Esophagus squamous epithelium (tissue), 5 donors: Measurements from ENCODE around the gene CHKB. TPM values are rescaled to one million over a fixed set of nuclear protein-coding genes. Genes with fewer than 3 reads are reported as not detected.

Source experiments
- DNase-seq: peaks from one replicate; lab custom pipeline; 2025; lab: John Stamatoyannopoulos, UW
- H3K27ac ChIP-seq, 4 donors: fragments of 200-600 bp; sonication (generic); one replicate each; pipeline ENCODE4 v1.5.1; 2016 to 2019; ENCODE audit warnings: mild to moderate bottlenecking in 1 of 4
- H3K27me3 ChIP-seq, 4 donors: fragments of 200-600 bp; sonication (generic); 1 replicate in 3 of 4; 2 replicates in 1 of 4; pipeline versions ENCODE4 v1.5.1 to v1.6.0; 2017 to 2021; ENCODE audit warnings: antibody characterized with exemption in 1 of 4
- H3K36me3 ChIP-seq, 3 donors: fragments of 200-600 bp; sonication (generic); one replicate each; pipeline ENCODE4 v1.5.1; 2016 to 2019
- H3K4me1 ChIP-seq, 3 donors: fragments of 200-600 bp; sonication (generic); one replicate each; pipeline ENCODE4 v1.5.1; 2017 to 2019
- H3K4me3 ChIP-seq, 4 donors: fragments of 200-600 bp; sonication (generic); 1 replicate in 3 of 4; 2 replicates in 1 of 4; pipeline ENCODE4 v1.5.1; 2016 to 2019; ENCODE audit warnings: mild to moderate bottlenecking in 2 of 4, moderate library complexity in 1 of 4
- H3K9me3 ChIP-seq, 3 donors: fragments of 200-600 bp; sonication (generic); one replicate each; pipeline ENCODE4 v1.5.1; 2016 to 2019
- POLR2A ChIP-seq, 4 donors: fragments of 450-650 bp; IDR thresholded peaks; one replicate each; pipeline ENCODE4 v1.6.1; 2017; ENCODE audit warnings: antibody characterized with exemption in 4 of 4, mild to moderate bottlenecking in 4 of 4, moderate library complexity in 3 of 4
- WGBS, 2 donors: methylation state at CpG; one replicate each; pipeline ENCODE4 v1.1.5; 2018; 5-methylcytosine and 5-hydroxymethylcytosine counted together
- intact Hi-C: fragments of 100-400 bp; cut with DNase I; formaldehyde crosslinking; loops from one replicate; pipeline ENCODE4 v1.15.0; 2022
- total RNA-seq, 4 donors: library from RNA; depleted of rRNA; stranded (reverse); fragments of >200 nt; gene quantifications; one replicate each; pipeline ENCODE4 v1.1.0, GENCODE V29; 2016
- TF ChIP-seq, protein P1 (sequence below), 6 experiments: fragments of 450-650 bp in 4 of 6; fragments of 200-600 bp in 2 of 6; sonication (generic) in 2 of 6; IDR thresholded peaks; one replicate each; pipeline ENCODE4 v1.5.1; 2016 to 2019; ENCODE audit warnings: antibody characterized with exemption in 6 of 6, mild to moderate bottlenecking in 4 of 6, moderate library complexity in 4 of 6
- donor health status: DM: yes; HTN: yes; CAD: no.

Gene CHKB
- total RNA-seq, 4 donors from 2014 or later, result 16.7 to 51.2 (median 35.4) TPM

DNA sequence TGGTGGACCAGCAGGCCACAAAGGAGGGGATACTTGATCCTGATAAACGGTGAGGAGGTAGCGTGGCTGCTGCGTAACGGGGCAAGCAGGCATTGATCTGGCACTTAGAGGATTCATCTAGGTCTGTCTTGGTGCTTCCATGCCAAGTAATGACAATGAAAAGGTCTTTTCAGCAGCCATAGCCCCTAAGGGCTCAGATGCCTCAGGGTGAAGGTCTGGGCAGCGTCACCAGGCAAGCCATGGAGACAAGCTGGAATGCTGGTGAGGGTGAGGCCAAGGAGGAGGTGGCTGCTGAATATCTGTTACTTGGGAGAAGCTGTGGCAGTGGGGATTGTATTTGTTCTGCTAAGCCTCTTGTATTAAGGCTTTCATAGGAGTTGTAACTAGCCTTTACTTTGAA, 4.8 kb upstream of the CHKB start:
- no peak for DNase-seq
- peaks cover 7 to 11% (median 10%) of the 10 kb centered on the region in 3 donors for H3K4me1 ChIP-seq
- no peaks in the 10 kb centered on the region for H3K9me3 ChIP-seq
- WGBS, 2 donors, result 67 to 93% methylated on average over 1 to 5 of the region's 5 CpGs
- no peak overlapping the region for H3K27ac ChIP-seq
- H3K4me3 ChIP-seq, result no peak overlapping the region
- intact Hi-C loops, result no loop called here
- no peaks in the 10 kb centered on the region for H3K36me3 ChIP-seq
- H3K27me3 ChIP-seq, result no peaks in the 10 kb centered on the region
- TF ChIP-seq POLR2A (IDR thresholded peaks at IDR 0.05), result no peak
- TF ChIP-seq, protein P1, sequence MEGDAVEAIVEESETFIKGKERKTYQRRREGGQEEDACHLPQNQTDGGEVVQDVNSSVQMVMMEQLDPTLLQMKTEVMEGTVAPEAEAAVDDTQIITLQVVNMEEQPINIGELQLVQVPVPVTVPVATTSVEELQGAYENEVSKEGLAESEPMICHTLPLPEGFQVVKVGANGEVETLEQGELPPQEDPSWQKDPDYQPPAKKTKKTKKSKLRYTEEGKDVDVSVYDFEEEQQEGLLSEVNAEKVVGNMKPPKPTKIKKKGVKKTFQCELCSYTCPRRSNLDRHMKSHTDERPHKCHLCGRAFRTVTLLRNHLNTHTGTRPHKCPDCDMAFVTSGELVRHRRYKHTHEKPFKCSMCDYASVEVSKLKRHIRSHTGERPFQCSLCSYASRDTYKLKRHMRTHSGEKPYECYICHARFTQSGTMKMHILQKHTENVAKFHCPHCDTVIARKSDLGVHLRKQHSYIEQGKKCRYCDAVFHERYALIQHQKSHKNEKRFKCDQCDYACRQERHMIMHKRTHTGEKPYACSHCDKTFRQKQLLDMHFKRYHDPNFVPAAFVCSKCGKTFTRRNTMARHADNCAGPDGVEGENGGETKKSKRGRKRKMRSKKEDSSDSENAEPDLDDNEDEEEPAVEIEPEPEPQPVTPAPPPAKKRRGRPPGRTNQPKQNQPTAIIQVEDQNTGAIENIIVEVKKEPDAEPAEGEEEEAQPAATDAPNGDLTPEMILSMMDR (IDR thresholded peaks at IDR 0.05), result no peak

DNA sequence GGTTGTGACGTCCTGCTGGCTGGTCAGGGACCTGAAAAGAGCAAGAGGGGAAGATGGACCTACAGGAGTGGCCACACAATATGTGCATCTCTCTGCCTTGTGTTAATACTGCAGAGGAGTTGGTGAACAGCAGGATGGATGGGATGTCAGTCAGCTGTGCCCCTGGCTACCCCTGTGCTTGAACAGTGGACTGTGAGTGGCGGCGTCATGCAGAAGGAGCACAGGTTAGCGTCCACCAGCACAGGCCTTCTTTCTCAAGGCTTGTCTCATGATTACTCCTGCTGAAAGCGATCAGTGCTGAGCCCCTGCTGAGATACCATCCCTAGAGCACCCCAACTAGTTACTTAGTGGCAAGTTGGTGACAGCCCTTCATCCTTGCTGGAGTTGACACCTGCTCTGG, 3.8 kb upstream of the CHKB start:
- TF ChIP-seq POLR2A (IDR thresholded peaks at IDR 0.05), result no peak
- TF ChIP-seq, protein P1 (IDR thresholded peaks at IDR 0.05), result no peak
- Histone ChIP-seq H3K27ac (no peak overlapping the region), H3K4me1 (peaks cover 12 to 19% (median 15%) of the 10 kb centered on the region in 3 donors), H3K4me3 (no peak overlapping the region), H3K9me3 (no peaks in the 10 kb centered on the region), H3K36me3 (peaks cover 0 to under 1% (median 0%) of the 10 kb centered on the region in 3 donors), H3K27me3 (no peaks in the 10 kb centered on the region)
- intact Hi-C loops, result no loop called here
- 84 to 93% methylated on average over 4 to 5 of the region's 5 CpGs for WGBS, 2 donors
- DNase-seq, result no peak

DNA sequence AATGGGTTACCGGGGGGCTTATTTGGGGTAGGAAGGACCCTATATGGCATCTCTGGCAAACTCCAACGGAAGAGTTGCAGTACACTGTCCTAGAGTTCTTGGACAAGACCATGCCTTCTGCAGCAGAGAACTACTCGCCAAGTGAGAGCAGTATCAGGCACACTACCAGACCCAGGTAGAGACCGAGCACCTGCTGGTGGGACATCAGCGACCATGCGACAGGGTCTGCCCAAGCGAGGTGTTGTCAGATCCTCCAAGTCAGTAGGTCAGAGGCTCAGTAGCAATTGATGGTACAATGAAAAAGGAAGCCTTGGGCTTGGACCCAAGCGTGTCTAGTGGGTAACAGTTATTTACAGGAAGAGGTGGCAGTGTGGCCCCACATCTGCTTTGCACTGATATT, 3.1 kb upstream of the CHKB start:
- Histone ChIP-seq H3K4me1 (peaks cover 17 to 24% (median 19%) of the 10 kb centered on the region in 3 donors), H3K27me3 (no peaks in the 10 kb centered on the region), H3K27ac (no peak overlapping the region), H3K4me3 (no peak overlapping the region), H3K36me3 (peaks cover 0 to 6% (median 6%) of the 10 kb centered on the region in 3 donors), H3K9me3 (no peaks in the 10 kb centered on the region)
- no peak for TF ChIP-seq POLR2A (IDR thresholded peaks at IDR 0.05)
- TF ChIP-seq, protein P1 (IDR thresholded peaks at IDR 0.05), result no peak
- no peak for DNase-seq
- intact Hi-C loops, result no loop called here
- 84 to 96% methylated on average over 2 to 6 of the region's 8 CpGs for WGBS, 2 donors

DNA sequence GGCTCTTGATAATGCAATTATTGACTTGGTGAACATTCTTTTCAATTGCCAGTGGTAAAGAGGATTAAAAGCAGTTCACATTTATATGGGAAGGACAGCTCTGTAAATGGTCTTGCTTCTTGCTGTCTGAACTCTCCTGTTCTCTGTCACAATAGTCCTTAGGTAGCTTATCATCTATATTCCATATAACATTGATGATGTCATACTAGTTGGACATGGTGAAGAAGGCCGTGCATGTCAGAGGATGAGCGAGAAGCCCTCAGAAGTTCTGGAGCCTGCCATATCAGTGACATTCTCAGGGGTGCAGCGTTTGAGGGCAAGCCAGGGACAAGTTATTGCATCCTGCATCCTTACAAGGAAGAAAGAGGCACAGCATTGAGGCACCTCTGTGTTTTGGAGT, 2.6 kb upstream of the CHKB start:
- no peak overlapping the region for H3K27ac ChIP-seq
- intact Hi-C loops, result no loop called here
- WGBS, 2 donors, result 84 to 93% methylated on average over 3 of the region's 3 CpGs
- DNase-seq, result no peak
- TF ChIP-seq, protein P1 (IDR thresholded peaks at IDR 0.05), result no peak
- no peak for TF ChIP-seq POLR2A (IDR thresholded peaks at IDR 0.05)
- peaks cover 0 to 12% (median 6%) of the 10 kb centered on the region in 3 donors for H3K36me3 ChIP-seq
- peaks cover 17 to 24% (median 19%) of the 10 kb centered on the region in 3 donors for H3K4me1 ChIP-seq
- no peaks in the 10 kb centered on the region for H3K9me3 ChIP-seq
- no peaks in the 10 kb centered on the region for H3K27me3 ChIP-seq
- H3K4me3 ChIP-seq, result no peak overlapping the region

DNA sequence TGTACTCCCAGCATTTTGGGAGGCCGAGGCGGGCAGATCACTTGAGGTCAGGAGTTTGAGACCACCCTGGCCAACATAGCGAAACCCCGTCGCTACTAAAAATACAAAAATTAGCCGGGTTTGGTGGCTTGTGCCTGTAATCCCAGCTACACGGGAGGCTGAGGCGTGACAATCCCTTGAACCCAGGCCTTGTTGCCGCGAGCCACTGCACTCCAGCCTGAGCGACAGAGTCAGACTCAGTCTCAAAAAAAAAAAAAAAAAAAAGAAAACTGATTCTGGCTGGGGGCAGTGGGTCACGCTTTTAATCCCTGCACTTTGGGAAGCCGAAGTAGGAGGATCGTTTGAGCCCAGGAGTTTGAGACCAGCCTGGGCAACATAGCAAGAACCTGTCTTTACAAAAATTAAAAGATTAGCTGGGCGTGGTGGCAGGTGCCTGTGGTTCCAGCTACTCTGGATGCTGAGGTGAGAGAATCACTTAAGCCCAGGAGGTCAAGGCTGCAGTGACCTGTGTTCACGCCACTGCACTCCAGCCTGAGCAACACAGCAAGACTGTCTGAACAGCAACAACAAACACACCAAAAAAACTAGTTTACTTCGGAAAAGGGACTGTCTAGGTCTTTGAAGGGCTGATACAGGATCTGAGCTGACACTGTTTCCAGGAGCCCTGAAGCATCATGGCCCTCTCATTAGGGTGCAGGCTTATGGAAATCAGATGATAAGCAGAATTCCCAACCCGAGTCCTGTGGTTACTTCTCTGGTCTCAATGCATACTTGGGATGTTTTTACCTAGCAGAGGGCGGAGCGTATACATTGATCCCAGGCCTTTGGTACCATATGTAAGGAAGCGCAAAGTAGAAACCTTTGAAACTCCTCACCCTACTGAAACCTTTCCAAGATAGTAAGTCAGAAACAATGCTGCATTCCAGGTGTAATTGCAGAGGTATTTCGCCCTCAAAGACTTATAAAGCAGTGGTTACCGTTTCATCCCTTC, 1.8 kb upstream of the CHKB start:
- Histone ChIP-seq H3K9me3 (no peaks in the 10 kb centered on the region), H3K27me3 (no peaks in the 10 kb centered on the region), H3K4me1 (peaks cover 17 to 26% (median 19%) of the 10 kb centered on the region in 3 donors), H3K36me3 (peaks cover 0 to 20% (median 6%) of the 10 kb centered on the region in 3 donors), H3K27ac (no peak overlapping the region), H3K4me3 (no peak overlapping the region)
- intact Hi-C loops, result no loop called here
- 91 to 94% methylated on average over 19 to 21 of the region's 23 CpGs for WGBS, 2 donors
- no peak for TF ChIP-seq POLR2A (IDR thresholded peaks at IDR 0.05)
- TF ChIP-seq, protein P1 (IDR thresholded peaks at IDR 0.05), result no peak
- no peak for DNase-seq
